HG03060 (cell line): Measurements from ENCODE around the gene CDKN2AIP.
"Not testable (repeated sequence)": the region's sequence is repeated elsewhere in the genome, so short reads cannot be mapped to it uniquely, and the experiment has no call there.

ENCODE experiments used
- ATAC-seq: cut with Tn5 transposase; IDR thresholded peaks from one replicate; pipeline ENCODE4 v1.9.1; 2021; ENCODE audit warnings: low read depth, moderate number of reproducible peaks; ENCODE audit not compliant: unreplicated experiment

Gene CDKN2AIP

GRCh38 chr4:183445097-183445428 lies 627 bp downstream of the CDKN2AIP start:
- ATAC-seq: peak; percentile 5

GRCh38 chr4:183447646-183448045 lies 3.2 kb downstream of the CDKN2AIP start:
- ATAC-seq: no peak

GRCh38 chr4:183448436-183448835 lies 4.0 kb downstream of the CDKN2AIP start:
- ATAC-seq: no peak

GRCh38 chr4:183449193-183449882 lies 4.9 kb downstream of the CDKN2AIP start:
- ATAC-seq: no peak

- ATAC-seq: no peak
Measured at GRCh38 chr4:183450108-183450507, 5.7 kb downstream of the CDKN2AIP start.

GRCh38 chr4:183455431-183456195 lies 11.2 kb downstream of the CDKN2AIP start:
- ATAC-seq: no peak

GRCh38 chr4:183458005-183458404 lies 13.6 kb downstream of the CDKN2AIP start:
- ATAC-seq: no peak

GRCh38 chr4:183463903-183464619 lies 19.6 kb downstream of the CDKN2AIP start:
- ATAC-seq: not testable (repeated sequence)

GRCh38 chr4:183465879-183466278 lies 21.4 kb downstream of the CDKN2AIP start:
- not testable (repeated sequence) for ATAC-seq

- no peak for ATAC-seq
Measured at GRCh38 chr4:183467246-183467645, 22.8 kb downstream of the CDKN2AIP start.

GRCh38 chr4:183468210-183469095 lies 24.0 kb downstream of the CDKN2AIP start:
- no peak for ATAC-seq

GRCh38 chr4:183469285-183469684 lies 24.8 kb downstream of the CDKN2AIP start:
- no peak for ATAC-seq

GRCh38 chr4:183469936-183470335 lies 25.5 kb downstream of the CDKN2AIP start:
- no peak for ATAC-seq

GRCh38 chr4:183470821-183471220 lies 26.4 kb downstream of the CDKN2AIP start:
- no peak for ATAC-seq

- peak; percentile 62 for ATAC-seq
Measured at GRCh38 chr4:183471946-183472708, 27.7 kb downstream of the CDKN2AIP start.

- ATAC-seq: no peak
Measured at GRCh38 chr4:183478123-183478522, 33.7 kb downstream of the CDKN2AIP start.

- no peak for ATAC-seq
Measured at GRCh38 chr4:183478926-183479325, 34.5 kb downstream of the CDKN2AIP start.

GRCh38 chr4:183482515-183483095 lies 38.2 kb downstream of the CDKN2AIP start:
- not testable (repeated sequence) for ATAC-seq

GRCh38 chr4:183483997-183484396 lies 39.6 kb downstream of the CDKN2AIP start:
- no peak for ATAC-seq
